DOHH2 (cell line): ENCODE data around the gene NUP85.
"Not testable (repeated sequence)": the region's sequence is repeated elsewhere in the genome, so short reads cannot be mapped to it uniquely, and the experiment has no call there.

Experiments
- EZH2phosphoT487 ChIP-seq: fragments of 200-600 bp; sonication (generic); IDR thresholded peaks from 2 replicates; pipeline ENCODE4 v1.6.1; 2017; ENCODE audit warnings: borderline replicate concordance, mild to moderate bottlenecking, antibody characterized with exemption, low read length, moderate library complexity, mixed read lengths
- TF ChIP-seq, protein P1 (sequence below): fragments of 200-600 bp; sonication (generic); IDR thresholded peaks from one replicate; pipeline ENCODE4 v1.5.1; 2014; ENCODE audit warnings: antibody characterized with exemption, mild to moderate bottlenecking, low read depth, low read length; ENCODE audit not compliant: poor library complexity, severe bottlenecking

- TF ChIP-seq, protein P1, sequence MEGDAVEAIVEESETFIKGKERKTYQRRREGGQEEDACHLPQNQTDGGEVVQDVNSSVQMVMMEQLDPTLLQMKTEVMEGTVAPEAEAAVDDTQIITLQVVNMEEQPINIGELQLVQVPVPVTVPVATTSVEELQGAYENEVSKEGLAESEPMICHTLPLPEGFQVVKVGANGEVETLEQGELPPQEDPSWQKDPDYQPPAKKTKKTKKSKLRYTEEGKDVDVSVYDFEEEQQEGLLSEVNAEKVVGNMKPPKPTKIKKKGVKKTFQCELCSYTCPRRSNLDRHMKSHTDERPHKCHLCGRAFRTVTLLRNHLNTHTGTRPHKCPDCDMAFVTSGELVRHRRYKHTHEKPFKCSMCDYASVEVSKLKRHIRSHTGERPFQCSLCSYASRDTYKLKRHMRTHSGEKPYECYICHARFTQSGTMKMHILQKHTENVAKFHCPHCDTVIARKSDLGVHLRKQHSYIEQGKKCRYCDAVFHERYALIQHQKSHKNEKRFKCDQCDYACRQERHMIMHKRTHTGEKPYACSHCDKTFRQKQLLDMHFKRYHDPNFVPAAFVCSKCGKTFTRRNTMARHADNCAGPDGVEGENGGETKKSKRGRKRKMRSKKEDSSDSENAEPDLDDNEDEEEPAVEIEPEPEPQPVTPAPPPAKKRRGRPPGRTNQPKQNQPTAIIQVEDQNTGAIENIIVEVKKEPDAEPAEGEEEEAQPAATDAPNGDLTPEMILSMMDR, result not testable (repeated sequence)
- not testable (repeated sequence) for TF ChIP-seq EZH2phosphoT487
Observed at GRCh38 chr17:75158480-75158879, 47.0 kb upstream of the NUP85 start.
